Stimulated activated CD8-positive, alpha-beta memory T cell treated with anti-CD3 and anti-CD28 coated beads, Interleukin-7, amount 100 ng/mL, for 48 hours (primary cell): Measurements from ENCODE around the gene HCN3.
"Not testable (repeated sequence)": the region's sequence is repeated elsewhere in the genome, so short reads cannot be mapped to it uniquely, and the experiment has no call there.

ENCODE experiments used
- DNase-seq, 2 donors: peaks; one replicate each; pipeline ENCODE4 v3.0.0-alpha.2; 2020; ENCODE audit warnings: low read depth in 1 of 2; ENCODE audit errors: extremely low read depth in 1 of 2

Gene HCN3

DNA sequence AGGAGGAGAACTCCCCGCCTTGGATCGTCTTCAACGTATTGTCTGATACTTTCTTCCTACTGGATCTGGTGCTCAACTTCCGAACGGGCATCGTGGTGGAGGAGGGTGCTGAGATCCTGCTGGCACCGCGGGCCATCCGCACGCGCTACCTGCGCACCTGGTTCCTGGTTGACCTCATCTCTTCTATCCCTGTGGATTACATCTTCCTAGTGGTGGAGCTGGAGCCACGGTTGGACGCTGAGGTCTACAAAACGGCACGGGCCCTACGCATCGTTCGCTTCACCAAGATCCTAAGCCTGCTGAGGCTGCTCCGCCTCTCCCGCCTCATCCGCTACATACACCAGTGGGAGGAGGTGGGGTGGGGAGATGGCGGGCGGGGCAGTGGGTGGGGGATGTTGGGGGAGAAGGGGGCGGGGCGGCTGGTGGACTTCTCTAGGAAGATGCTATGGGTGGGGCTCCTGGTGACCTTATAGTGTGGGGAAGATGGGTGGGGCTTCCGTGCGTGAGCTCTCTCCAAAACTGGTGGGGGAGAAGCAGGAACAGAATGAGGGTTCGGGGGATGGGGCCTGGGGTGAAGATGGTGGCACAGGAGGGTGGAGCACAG is 5.3 kb downstream of the HCN3 start:
- no peak for DNase-seq

- no peak for DNase-seq
These were observed 7.2 kb downstream of the HCN3 start for GRCh38 chr1:155284476-155284875.

DNA sequence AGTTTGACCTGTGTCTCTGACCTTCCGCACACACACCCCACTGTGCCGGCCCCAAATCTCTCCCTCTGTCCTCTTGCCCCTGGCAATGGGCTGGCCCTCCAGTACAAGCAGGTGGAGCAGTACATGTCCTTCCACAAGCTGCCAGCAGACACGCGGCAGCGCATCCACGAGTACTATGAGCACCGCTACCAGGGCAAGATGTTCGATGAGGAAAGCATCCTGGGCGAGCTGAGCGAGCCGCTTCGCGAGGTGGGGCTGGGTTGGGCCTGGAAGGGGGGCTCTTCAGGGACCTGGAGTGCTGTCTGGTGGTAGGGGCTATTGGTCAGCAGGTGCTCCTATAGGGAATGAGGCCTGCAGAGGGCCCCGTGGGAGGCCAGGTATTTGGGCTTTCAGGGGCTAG is 7.8 kb downstream of the HCN3 start:
- no peak for DNase-seq

GRCh38 chr1:155285631-155286044 is 8.4 kb downstream of the HCN3 start:
- no peak for DNase-seq

- no peak for DNase-seq
These were observed 9.3 kb downstream of the HCN3 start for GRCh38 chr1:155286544-155286943.

GRCh38 chr1:155287987-155288543 is 10.8 kb downstream of the HCN3 start:
- no peak for DNase-seq

GRCh38 chr1:155291006-155291405 is 13.7 kb downstream of the HCN3 start:
- DNase-seq, result not testable (repeated sequence)

- no peak for DNase-seq
These were observed 16.0 kb downstream of the HCN3 start for GRCh38 chr1:155293086-155293749.

GRCh38 chr1:155294520-155295182 is 17.4 kb downstream of the HCN3 start:
- DNase-seq, result no peak

GRCh38 chr1:155295183-155295941 is 18.1 kb downstream of the HCN3 start:
- DNase-seq, result no peak

- no peak for DNase-seq
These were observed 18.6 kb downstream of the HCN3 start for GRCh38 chr1:155295942-155296267.

- no peak for DNase-seq
These were observed 19.4 kb downstream of the HCN3 start for GRCh38 chr1:155296661-155297060.

- DNase-seq, result no peak
These were observed 20.1 kb downstream of the HCN3 start for GRCh38 chr1:155297384-155297783.

DNA sequence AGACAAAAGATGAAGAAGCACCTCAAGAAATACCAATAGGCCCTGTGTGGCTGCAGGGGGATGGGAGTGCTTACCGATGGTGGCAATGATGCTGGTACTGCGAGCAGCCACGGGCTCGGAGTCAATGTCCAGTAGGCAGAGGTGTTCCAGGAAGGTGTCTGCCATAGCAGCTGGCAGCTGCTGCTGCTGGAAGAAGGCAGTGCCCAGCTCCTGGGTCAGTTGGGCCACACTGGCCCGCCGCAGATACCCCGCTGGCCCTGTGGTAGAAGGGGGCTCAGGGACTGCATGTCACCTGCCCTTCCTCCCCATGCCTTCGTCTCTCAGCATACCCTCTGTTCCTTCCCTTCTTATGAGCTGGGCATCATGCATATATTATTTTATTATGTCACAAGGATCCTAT is 22.8 kb downstream of the HCN3 start:
- DNase-seq, result no peak

DNA sequence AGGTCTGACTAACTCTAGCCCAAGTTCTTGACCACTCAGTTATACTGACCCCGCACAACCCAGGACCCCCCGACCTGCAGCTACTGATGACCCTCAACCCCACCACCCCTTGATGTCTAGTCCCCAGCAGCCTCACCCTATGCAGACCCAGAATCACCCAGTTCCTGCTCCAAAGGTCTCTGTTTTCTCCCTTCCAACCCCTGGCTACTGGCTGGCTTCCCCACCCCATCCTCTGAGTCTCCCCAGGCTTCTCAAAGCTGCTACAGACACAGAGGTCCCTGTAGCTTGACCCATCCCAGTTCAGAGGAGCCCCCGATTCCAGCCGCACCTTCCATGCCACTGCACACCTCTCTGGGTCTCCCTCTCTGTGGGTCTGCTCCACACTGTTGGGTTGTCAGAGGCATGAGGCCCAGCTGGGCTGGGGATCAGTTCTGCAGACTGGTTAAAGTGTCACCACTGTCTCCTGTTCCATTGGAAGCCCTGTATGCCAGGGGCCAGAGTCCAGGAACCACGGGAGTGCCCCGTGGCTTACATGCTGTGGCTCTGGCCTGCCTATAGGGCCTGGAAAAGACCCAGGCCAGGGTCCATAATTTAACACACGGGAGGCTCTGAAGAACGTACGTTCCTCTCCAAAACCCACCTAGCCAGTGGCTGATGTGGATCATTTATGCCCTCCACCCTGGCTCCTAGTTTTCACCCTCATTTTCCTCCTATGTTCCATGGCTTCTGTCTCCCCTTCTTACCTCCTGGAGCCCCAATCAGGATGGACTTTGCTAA is 23.5 kb downstream of the HCN3 start:
- DNase-seq, result no peak

DNA sequence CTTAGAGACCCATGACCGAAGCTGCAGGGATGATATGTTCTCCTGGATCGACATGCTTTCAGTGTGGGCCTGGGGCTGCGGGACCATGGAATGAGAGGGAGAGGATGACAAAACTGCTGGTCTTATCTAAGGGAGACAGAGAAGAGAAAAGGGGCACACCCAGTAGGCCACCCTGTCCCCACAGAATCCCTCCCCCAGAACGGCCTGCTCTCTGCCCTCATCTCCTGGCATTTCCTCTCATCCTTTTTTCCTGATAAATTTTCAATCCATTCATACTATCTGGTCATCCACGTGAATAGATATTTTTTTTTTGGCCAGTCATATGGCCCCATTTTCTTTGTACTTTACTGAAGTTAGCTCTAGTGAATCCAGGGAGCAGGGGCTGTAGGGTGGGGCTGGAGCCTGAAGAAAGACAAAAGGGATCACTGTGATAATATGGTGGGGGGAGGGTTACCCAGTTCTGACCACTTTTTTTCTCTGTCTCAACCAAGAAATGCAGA is 24.1 kb downstream of the HCN3 start, which contains the start of gene PKLR:
Gene PKLR, minus strand, starts transcription at position 97 of the 500 bp plus-strand sequence. Its CDS starts 43 bp downstream, at position 54.
- no peak for DNase-seq

DNA sequence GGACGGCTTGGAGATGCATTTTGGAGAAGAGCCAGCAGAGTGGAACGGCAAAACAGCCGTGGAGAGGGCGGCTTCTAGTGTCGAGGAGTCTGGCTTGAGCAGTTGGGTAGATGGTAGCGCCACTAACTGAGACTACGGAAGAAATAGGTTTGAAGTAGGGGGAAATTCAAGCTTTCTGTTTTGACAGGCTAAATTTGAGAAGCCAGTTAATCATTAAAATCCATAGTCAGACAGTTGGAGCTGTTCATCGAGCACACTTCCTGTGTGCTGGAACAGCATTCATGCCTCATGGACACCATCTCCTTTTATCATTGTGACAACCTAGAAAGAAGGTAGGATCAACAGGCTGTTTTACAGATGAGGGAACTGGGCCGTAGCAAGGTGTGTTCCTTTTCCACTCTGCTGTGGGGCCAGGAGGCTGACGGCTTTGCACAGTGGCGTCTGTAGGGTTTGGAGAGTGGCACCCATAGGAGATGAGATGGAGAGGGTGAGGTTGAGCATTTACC is 27.3 kb downstream of the HCN3 start:
- DNase-seq, result no peak

DNA sequence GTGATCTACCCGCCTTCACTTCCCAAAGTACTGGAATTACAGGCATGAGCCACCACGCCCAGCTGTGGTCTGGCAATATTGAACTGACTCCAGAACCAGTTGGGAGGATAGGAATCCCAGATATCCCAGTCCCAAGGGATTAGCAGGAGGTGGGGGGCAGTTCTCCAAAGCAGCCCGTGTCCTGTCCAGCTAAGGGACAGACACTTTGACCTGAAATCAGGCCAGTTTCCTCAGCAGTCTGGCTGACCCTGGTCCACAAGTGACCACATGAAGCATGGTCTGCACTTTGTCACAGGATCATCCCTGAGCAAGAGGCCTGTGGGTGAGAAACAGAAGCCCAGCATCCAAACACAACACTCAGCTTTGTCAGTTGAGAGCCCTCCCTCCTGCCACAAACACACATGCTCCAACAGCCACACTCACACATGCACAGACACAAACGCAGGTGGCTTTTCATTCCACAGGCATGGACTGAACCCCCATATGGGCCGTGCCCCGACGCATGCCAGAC is 28.7 kb downstream of the HCN3 start:
- DNase-seq, result no peak

DNA sequence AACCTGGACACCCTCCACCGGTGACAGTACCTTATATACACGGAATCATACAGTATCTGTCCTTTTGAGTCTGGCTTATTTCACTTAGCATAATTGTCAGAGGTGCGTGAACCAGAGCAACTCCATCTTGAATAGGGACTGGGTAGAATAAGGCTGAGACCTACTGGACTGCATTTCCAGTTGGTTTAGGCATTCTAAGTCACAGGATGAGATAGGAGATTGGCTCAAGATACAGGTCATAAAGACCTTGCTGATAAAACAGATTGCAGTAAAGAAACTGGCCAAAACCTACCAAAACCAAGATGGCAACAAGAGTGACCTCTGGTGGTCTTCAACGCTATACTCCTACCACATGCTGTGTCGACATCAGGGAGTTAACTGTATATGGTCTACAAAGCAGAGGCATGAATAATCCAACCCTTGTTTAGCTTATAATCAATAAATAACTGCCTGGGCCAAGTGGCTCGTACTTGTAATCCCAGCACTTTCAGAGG is 30.0 kb downstream of the HCN3 start:
- DNase-seq, result no peak
